Stimulated activated CD4-positive, alpha-beta T cell treated with anti-CD3 and anti-CD28 coated beads, TNF-alpha, amount 100 ng/mL, for 48 hours (primary cell): ENCODE data around the gene SERPINB2.
"Not testable (repeated sequence)": the region's sequence is repeated elsewhere in the genome, so short reads cannot be mapped to it uniquely, and the experiment has no call there.

Source experiments
- DNase-seq, 3 donors: peaks; one replicate each; pipeline ENCODE4 v3.0.0-alpha.2; 2020; ENCODE audit warnings: low read depth in 3 of 3

SERPINB2 gene

GRCh38 chr18:63888470-63889190 lies 1.1 kb downstream of the SERPINB2 start:
- DNase-seq: no peak

DNA sequence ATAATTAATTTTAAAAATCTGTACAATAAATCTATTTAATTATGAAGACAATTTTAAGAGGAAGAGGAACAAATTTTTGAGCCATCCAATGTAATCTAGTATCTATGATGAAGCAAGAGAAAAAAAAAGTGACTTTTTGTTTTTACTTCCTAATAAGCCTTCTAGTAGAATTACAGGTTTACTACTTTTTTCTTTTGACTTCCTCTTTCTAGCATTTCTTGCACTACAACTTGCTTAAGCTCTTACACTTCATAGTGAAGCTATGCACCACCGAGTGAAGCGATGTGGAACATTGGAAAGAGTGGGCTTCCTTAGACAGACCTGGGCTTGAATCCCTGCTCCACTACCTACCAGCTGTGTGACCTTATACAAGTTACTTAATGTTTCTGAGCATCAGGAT lies 2.1 kb downstream of the SERPINB2 start:
- no peak for DNase-seq

DNA sequence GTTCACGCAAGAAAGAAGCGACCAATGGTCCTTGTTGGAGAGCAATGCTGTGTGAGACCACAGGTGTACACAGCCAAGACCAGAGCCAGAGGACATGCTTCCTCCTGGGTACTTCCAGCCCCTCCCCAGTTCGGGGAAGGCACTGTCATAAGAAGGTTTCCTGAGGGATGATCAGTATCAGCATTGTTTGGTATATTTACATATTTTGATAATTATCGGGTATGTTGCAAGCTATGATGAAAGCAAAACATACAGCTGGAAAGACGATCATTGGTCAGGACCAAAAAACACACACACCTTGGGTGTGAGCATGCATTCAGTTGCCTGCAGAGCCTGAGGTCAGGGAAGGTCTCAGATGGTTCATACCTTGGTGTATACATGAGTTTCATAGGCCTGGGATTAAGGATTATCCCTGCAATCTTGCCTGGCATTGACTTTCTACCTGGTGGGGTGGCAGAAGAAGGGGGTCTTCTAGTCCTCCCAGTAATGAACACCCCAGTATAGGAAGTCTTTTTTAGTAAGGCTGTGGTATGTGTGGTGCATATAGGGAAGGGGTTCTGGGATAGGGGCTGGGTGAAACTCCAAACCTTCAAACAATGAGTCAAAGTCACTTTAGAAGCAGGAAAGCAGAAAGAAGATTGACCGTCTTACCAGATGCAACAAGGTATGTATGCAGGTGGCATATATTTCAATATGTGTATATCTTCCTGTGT lies 2.9 kb downstream of the SERPINB2 start:
- no peak for DNase-seq

DNA sequence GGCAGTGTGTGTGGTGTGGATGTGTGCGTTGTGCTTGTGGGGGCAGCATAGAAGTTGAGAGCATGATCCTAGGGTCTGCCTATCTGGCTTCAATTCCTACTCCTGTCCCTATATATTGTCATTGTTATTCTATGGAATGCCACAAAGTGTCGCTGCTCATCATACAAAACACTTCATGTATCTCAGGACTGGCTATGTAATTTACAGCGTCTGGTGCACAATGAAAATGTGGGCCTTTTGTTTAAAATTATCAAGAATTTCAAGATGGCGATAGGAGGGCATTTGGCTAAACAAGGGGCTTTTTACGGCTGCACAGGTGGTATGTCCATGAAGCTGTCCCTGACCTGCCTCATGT lies 3.4 kb downstream of the SERPINB2 start:
- no peak for DNase-seq

GRCh38 chr18:63892566-63892965 lies 5.1 kb downstream of the SERPINB2 start:
- DNase-seq: no peak

DNA sequence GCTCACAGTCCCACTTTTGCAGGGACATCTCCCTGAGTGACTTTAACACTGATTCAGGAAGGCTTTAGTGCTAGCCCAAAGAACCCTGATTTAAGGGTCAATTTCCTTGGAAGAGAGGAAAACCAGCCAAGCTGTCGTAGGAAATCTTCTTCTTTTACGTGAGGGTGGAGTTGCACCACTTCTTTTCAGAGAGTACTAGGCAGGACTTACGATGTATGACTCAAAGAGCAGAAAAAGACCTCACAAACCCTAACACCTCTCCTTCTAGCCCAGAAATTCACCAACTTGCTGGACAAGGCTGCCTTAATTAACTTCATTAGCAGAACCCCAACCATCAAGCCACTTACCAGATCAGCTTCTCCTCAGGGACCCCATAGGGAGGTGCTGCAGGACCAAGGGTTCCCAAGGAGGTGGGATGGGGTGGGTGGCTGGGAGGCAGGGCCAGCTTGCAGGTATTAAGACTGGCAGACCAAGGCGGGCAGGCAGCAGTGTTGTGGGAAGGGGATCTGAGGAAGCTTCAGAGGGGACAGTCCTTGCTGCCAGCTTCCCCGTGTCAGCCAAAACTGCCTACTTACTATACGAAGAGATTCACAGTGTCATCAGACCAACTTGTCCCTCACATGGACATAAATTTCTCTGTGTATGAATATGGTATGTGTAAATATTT lies 6.7 kb downstream of the SERPINB2 start:
- DNase-seq: no peak

DNA sequence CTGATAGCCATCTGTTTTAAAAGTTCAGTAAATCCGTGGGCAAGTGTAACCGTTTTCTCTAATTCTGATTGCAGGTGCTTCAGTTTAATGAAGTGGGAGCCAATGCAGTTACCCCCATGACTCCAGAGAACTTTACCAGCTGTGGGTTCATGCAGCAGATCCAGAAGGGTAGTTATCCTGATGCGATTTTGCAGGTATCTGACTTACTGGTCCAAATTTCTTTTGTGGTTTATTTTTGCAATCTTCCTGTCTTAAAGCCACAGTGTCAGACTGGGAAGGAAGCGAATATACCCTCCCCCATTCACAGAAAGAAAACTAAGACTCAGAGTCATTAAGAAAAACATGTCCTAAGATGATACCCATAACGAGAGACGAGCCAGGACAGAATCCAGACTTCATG lies 7.7 kb downstream of the SERPINB2 start:
- no peak for DNase-seq

GRCh38 chr18:63897072-63897471 lies 9.6 kb downstream of the SERPINB2 start:
- no peak for DNase-seq

GRCh38 chr18:63899206-63899605 lies 11.7 kb downstream of the SERPINB2 start:
- DNase-seq: no peak

DNA sequence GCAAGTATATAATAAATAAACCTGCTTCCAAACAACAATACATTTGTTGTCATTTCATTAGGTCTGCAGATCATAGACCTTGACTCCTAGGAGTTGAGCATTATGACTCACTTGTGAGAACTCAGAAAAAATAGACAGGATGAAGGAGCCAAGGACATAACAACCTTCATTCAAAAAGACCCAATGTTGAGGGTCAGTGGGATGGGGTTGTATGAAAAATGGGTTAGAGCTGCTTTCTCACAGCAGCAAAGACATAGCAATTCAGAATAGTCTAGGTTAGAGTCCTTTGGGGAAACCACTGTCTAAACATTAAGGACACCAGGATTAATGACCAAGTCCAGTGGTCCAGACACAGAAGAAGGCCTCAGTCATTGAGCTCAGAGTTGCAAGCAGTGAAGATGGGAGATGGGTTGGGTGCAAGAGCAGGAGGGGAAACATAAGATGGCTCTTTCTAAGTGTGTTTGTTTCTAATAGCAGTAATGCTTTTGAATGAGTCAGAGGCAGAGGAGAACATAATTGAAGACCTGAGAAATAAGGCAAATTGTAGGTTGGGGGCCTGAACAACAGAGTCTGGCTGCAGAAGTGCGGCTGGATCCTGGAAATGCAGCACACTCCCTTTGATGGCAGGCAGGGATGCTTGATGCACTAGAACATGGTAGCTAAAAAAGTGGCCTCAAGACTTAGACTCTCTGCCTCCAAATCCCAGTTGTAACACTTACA lies 16.5 kb downstream of the SERPINB2 start:
- DNase-seq: no peak

DNA sequence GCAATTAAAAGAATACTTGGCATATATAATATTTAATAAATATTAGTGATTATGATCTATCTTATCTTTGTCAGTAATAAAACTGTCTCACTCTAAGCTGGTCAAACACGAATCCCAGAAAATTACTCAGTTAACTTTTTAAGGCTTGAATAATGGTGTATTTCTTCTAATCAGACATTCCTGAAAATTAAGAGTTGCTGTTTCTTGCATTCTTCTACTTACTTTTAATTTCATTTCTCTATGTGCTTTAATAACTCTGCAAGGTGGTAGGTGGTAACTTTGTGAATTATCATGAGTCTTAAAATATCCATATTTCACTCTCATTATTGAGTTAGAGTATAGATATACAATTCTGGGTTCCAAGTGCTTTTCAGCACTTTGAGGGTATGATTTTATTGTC lies 17.2 kb downstream of the SERPINB2 start:
- no peak for DNase-seq

DNA sequence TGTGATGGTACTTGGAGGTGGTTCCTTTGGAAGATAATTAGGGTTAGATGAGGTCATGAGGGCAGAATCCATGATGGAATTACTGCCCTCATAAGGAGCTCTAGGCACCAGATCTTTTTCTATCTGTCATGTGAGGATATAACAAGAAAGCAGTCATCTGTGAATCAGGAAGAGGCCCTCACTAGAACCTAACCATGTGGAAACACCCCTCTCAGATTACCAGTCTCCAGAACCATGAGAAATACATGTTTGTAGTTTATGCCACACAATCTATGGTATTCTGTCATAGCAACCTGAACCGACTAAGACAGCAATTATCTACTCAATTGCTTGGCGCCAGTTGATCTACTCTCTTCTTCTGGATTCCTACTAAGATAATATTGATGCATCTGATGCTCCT lies 17.9 kb downstream of the SERPINB2 start:
- DNase-seq: no peak

GRCh38 chr18:63906056-63906455 lies 18.6 kb downstream of the SERPINB2 start:
- DNase-seq: no peak

- DNase-seq: no peak
Observed at GRCh38 chr18:63907664-63908063, 20.2 kb downstream of the SERPINB2 start, which contains the start of gene SERPINB10. Gene SERPINB10 (plus strand): TSS chr18:63907958. CDS start chr18:63915511, 7,553 bp downstream.

GRCh38 chr18:63908858-63909257 lies 21.4 kb downstream of the SERPINB2 start:
- DNase-seq: no peak

- no peak for DNase-seq
Observed at GRCh38 chr18:63909870-63910269, 22.4 kb downstream of the SERPINB2 start.

- DNase-seq: no peak
Observed at GRCh38 chr18:63917817-63918216, 30.3 kb downstream of the SERPINB2 start.

GRCh38 chr18:63922049-63922448 lies 34.5 kb downstream of the SERPINB2 start:
- DNase-seq: no peak

DNA sequence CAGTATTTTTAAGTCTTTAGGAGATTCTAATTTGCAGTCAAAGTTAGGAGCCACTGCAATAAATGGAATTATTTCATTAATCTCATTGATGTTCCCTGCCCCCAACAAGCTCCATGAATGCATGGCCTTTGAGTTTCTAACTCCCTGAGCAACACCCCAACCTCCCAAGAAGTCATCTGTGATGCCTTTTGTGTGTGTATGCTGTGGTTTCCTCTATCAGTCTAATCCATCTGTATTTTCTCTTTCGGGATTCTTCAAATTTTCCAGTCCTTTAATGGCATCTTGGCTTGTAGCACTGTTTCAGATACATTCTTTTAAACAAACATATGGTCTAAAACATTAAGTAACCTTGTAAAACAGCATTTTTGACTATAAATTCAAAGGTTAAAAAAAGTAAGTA lies 37.0 kb downstream of the SERPINB2 start:
- no peak for DNase-seq

DNA sequence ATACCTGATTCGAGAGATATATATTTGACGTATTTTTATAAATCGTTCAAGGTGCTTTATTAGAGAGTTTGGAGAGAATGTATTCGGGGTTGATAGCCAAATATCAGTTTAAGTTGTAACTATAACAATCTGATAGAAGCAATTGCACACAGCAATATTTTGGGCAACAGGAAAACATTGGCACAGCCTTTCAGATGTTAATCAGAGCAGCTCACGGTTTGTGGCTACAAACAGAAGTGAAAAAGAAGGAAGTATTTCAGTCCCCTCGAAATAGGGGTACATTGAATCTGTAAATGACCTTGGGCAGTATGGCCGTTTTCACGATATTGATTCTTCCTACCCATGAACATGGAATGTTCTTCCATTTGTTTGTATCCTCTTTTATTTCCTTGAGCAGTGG lies 40.8 kb downstream of the SERPINB2 start:
- DNase-seq: no peak

DNA sequence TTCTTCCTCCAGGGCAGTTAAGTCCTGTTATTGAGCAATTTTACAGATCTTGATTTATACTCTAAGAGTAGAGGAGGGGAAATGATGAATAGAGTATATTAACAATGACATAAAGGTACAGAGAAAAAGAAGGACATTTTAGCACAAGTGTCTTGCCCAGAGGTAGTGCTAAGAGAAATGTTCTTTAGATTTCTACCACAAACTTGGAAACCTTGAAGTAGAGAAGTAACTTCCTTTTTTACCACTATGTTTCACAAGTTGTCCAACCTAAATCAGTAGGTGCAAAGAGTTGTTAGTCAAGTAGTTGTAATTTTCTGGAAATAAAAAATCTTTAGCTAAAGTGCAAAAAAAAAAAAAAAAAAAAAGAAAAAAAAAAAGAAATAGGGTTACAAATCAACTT lies 41.9 kb downstream of the SERPINB2 start:
- DNase-seq: not testable (repeated sequence)

GRCh38 chr18:63930773-63931354 lies 43.4 kb downstream of the SERPINB2 start:
- DNase-seq: no peak
